H1 (cell line): Measurements from ENCODE around the gene GGT5. TPM values are rescaled to one million over a fixed set of nuclear protein-coding genes. Genes with fewer than 3 reads are reported as not detected.

Experiments
- CTCF ChIA-PET: fragments of 300-600 bp; sonication (Branson Sonifier 250); formaldehyde crosslinking; loops from one replicate; lab custom pipeline; 2021; ENCODE audit not compliant: partially characterized antibody; lab: Charles Lee
- POLR2A ChIA-PET: fragments of 300-600 bp; sonication (Branson Sonifier 250); formaldehyde crosslinking; loops from one replicate; lab custom pipeline; 2021; ENCODE audit warnings: inconsistent platforms; ENCODE audit not compliant: partially characterized antibody; lab: Charles Lee
- DNase-seq, 2 experiments: peaks; one replicate each; pipeline versions ENCODE4 v3.0.0 to v3.0.0-alpha.2; 2010 to 2022; ENCODE audit warnings: low spot score in 2 of 2, low read depth in 1 of 2, mixed read lengths in 1 of 2
- FAIRE-seq: peaks from 2 replicates; lab custom pipeline; 2011; peaks lifted over from hg19 to GRCh38; lab: Jason Lieb, UNC
- H2AFZ ChIP-seq: 2 replicates; pipeline ENCODE4 v1.8.1; 2012; ENCODE audit warnings: low read length, inconsistent platforms
- H2AK5ac ChIP-seq: 2 replicates; pipeline ENCODE4 v1.6.1; 2013; ENCODE audit warnings: low read depth, low read length
- H2BK120ac ChIP-seq: replicated peaks from 2 replicates; pipeline ENCODE3; 2013; ENCODE audit warnings: low read depth, low read length, inconsistent platforms
- H2BK12ac ChIP-seq: 2 replicates; pipeline ENCODE4 v1.6.1; 2013; ENCODE audit warnings: low read depth, low read length
- H2BK15ac ChIP-seq: 2 replicates; pipeline ENCODE4 v1.6.1; 2013; ENCODE audit warnings: low read length
- H2BK20ac ChIP-seq: 2 replicates; pipeline ENCODE4 v1.6.1; 2013; ENCODE audit warnings: low read length
- H2BK5ac ChIP-seq: 2 replicates; pipeline ENCODE4 v1.6.1; 2013; ENCODE audit warnings: low read depth, low read length
- H3K14ac ChIP-seq: 2 replicates; pipeline ENCODE4 v1.6.1; 2013; ENCODE audit warnings: inconsistent platforms; ENCODE audit not compliant: insufficient read length
- H3K18ac ChIP-seq: 2 replicates; pipeline ENCODE4 v1.6.1; 2013; ENCODE audit warnings: low read length; ENCODE audit errors: extremely low read depth
- H3K23ac ChIP-seq: 2 replicates; pipeline ENCODE4 v1.6.1; 2013; ENCODE audit warnings: inconsistent platforms; ENCODE audit not compliant: insufficient read length
- H3K23me2 ChIP-seq: 2 replicates; pipeline ENCODE4 v1.6.1; 2013; ENCODE audit warnings: low read depth, low read length
- H3K27ac ChIP-seq: 2 replicates; pipeline ENCODE4 v1.6.1; 2011; ENCODE audit warnings: low read depth, low read length, inconsistent platforms
- H3K27me3 ChIP-seq, 4 experiments: replicated peaks in 1 of 4; 1 replicate in 1 of 4; 2 replicates in 3 of 4; pipeline versions ENCODE4 v1.6.1 to v1.8.1; 2011 to 2013; ENCODE audit warnings: low read length in 3 of 4, mild to moderate bottlenecking in 3 of 4, inconsistent platforms in 2 of 4, mixed read lengths in 2 of 4, moderate library complexity in 1 of 4; ENCODE audit not compliant: control insufficient read depth in 3 of 4, insufficient read depth in 3 of 4; ENCODE audit errors: extremely low read depth in 1 of 4
- H3K36me3 ChIP-seq, 4 experiments: 2 replicates each; pipeline versions ENCODE4 v1.6.1 to v1.8.1; 2011 to 2013; ENCODE audit warnings: mild to moderate bottlenecking in 4 of 4, low read length in 3 of 4, moderate library complexity in 2 of 4, control low read depth in 1 of 4, inconsistent platforms in 1 of 4; ENCODE audit not compliant: insufficient read depth in 4 of 4, control insufficient read depth in 2 of 4
- H3K4ac ChIP-seq: replicated peaks from 2 replicates; pipeline ENCODE3; 2013; ENCODE audit warnings: low read length, low read depth, mixed read lengths, inconsistent platforms; ENCODE audit not compliant: insufficient read length
- H3K4me1 ChIP-seq, 4 experiments: replicated peaks in 1 of 4; 1 replicate in 1 of 4; 2 replicates in 3 of 4; pipeline versions ENCODE4 v1.6.1 to v1.8.1; 2011 to 2013; ENCODE audit warnings: low read length in 3 of 4, inconsistent platforms in 2 of 4, mixed read lengths in 1 of 4; ENCODE audit not compliant: insufficient read depth in 4 of 4, control insufficient read depth in 3 of 4
- H3K4me2 ChIP-seq, 2 experiments: 2 replicates each; pipeline versions ENCODE4 v1.6.1 to v1.8.1; 2011 to 2013; ENCODE audit warnings: low read depth in 2 of 2, low read length in 2 of 2, control low read depth in 1 of 2, inconsistent platforms in 1 of 2, mild to moderate bottlenecking in 1 of 2; ENCODE audit not compliant: insufficient read depth in 1 of 2
- H3K4me3 ChIP-seq, 4 experiments: fragments of 200-600, 300-600 bp in 1 of 4; sonication (generic), shearing (Covaris generic), sonication (Bioruptor Twin) in 1 of 4; 2 replicates each; pipeline versions ENCODE4 v1.5.1 to v1.8.1; 2011 to 2016; ENCODE audit warnings: low read length in 4 of 4, low read depth in 3 of 4, control low read depth in 2 of 4, inconsistent platforms in 2 of 4, mild to moderate bottlenecking in 2 of 4, mixed read lengths in 1 of 4, moderate library complexity in 1 of 4; ENCODE audit not compliant: insufficient read depth in 2 of 4; ENCODE audit errors: extremely low read depth in 1 of 4
- H3K56ac ChIP-seq: replicated peaks from 2 replicates; pipeline ENCODE3; 2013; ENCODE audit warnings: low read depth, mild to moderate bottlenecking, mixed read lengths, low read length, inconsistent platforms; ENCODE audit not compliant: insufficient read length
- H3K79me1 ChIP-seq: 2 replicates; pipeline ENCODE4 v1.6.1; 2013; ENCODE audit warnings: low read depth, low read length, control low read depth
- H3K79me2 ChIP-seq, 2 experiments: 2 replicates each; pipeline versions ENCODE4 v1.6.1 to v1.8.1; 2012 to 2013; ENCODE audit warnings: low read length in 2 of 2, mild to moderate bottlenecking in 2 of 2, inconsistent platforms in 1 of 2; ENCODE audit not compliant: insufficient read depth in 2 of 2, control insufficient read depth in 1 of 2
- H3K9ac ChIP-seq, 4 experiments: replicated peaks in 1 of 4; 1 replicate in 1 of 4; 2 replicates in 3 of 4; pipeline versions ENCODE4 v1.6.1 to v1.8.1; 2011 to 2013; ENCODE audit warnings: low read depth in 3 of 4, low read length in 3 of 4, control low read depth in 2 of 4, mild to moderate bottlenecking in 2 of 4, moderate library complexity in 2 of 4, inconsistent platforms in 1 of 4; ENCODE audit errors: extremely low read depth in 1 of 4
- H3K9me3 ChIP-seq, 2 experiments: 2 replicates each; pipeline versions ENCODE4 v1.6.1 to v1.8.1; 2012 to 2013; ENCODE audit warnings: mild to moderate bottlenecking in 2 of 2, moderate library complexity in 2 of 2, control low read depth in 1 of 2, inconsistent platforms in 1 of 2, low read depth in 1 of 2, low read length in 1 of 2, mixed read lengths in 1 of 2; ENCODE audit not compliant: insufficient read depth in 2 of 2
- H4K20me1 ChIP-seq, 2 experiments: replicated peaks in 1 of 2; 2 replicates each; pipeline versions ENCODE3 to v1.8.1; 2011 to 2013; ENCODE audit warnings: inconsistent platforms in 2 of 2, low read length in 2 of 2, mild to moderate bottlenecking in 1 of 2; ENCODE audit not compliant: insufficient read depth in 2 of 2, control insufficient read depth in 1 of 2
- H4K5ac ChIP-seq: 2 replicates; pipeline ENCODE4 v1.6.1; 2013; ENCODE audit warnings: low read length, low read depth, mixed read lengths, inconsistent platforms; ENCODE audit not compliant: insufficient read length
- H4K8ac ChIP-seq: 2 replicates; pipeline ENCODE4 v1.8.0; 2013; ENCODE audit warnings: mild to moderate bottlenecking, moderate library complexity, low read length, inconsistent platforms; ENCODE audit not compliant: insufficient read depth; ENCODE audit errors: extremely low read depth
- H4K91ac ChIP-seq: replicated peaks from 2 replicates; pipeline ENCODE3; 2013; ENCODE audit warnings: low read length, mixed read lengths, inconsistent platforms; ENCODE audit not compliant: insufficient read length
- SAP30 ChIP-seq: fragments of 300-600 bp; sonication (generic); IDR thresholded peaks from 2 replicates; pipeline ENCODE4 v1.7.1; 2012; ENCODE audit warnings: low read length, moderate library complexity, mild to moderate bottlenecking, inconsistent platforms; ENCODE audit not compliant: insufficient read depth, insufficient replicate concordance
- SRF ChIP-seq: IDR thresholded peaks from 2 replicates; pipeline ENCODE4 v1.6.1; 2011; ENCODE audit warnings: mild to moderate bottlenecking, low read depth, low read length, moderate library complexity
- WGBS, 2 experiments: shearing (Covaris generic) in 1 of 2; methylation state at CpG; one replicate each; pipeline versions ENCODE4 v1.1.6 to v1.1.7; 2013 to 2015; ENCODE audit warnings: low lambda C conversion rate in 2 of 2, mixed read lengths in 2 of 2, inconsistent platforms in 1 of 2, low coverage in 1 of 2, missing lambda C conversion rate in 1 of 2; ENCODE audit not compliant: insufficient replicate concordance in 2 of 2, insufficient coverage in 1 of 2, insufficient read length in 1 of 2; ENCODE audit errors: extremely low coverage in 1 of 2, missing lambda C conversion rate in 1 of 2; 5-methylcytosine and 5-hydroxymethylcytosine counted together
- polyA plus RNA-seq, 7 experiments: library from polyadenylated mRNA; depleted of rRNA in 3 of 7; stranded (reverse) in 5 of 7; unstranded in 2 of 7; fragments of >200 nt in 5 of 7; fragments of 200-250 nt in 2 of 7; gene quantifications; 1 replicate in 5 of 7; 2 replicates in 1 of 7; 4 replicates in 1 of 7; pipeline versions ENCODE4 v1.2.1 to v1.2.3, GENCODE V29; 2011 to 2013; ENCODE audit warnings: missing spikeins in 2 of 7, mixed read lengths in 2 of 7
- total RNA-seq: library from RNA; stranded (reverse); fragmentation: NEBNext Ultra II Directional; extraction: Animal tissue kit (Norgen Biotek cat#: 25700); gene quantifications from 2 replicates; pipeline ENCODE4 v1.2.1, GENCODE V29; 2021

GGT5 gene
- total and polyA plus RNA-seq, 2 of the 8 experiments (the other 6 are each of a cell fraction or from before 2014, with no cell fraction given) = 0.05 TPM; not detected in 1

GRCh38 chr22:24170188-24170587, 74.7 kb downstream of the GGT5 start:
- no peak overlapping the region for H2AFZ ChIP-seq
- H3K23me2 ChIP-seq = no peaks in the 10 kb centered on the region
- 93% methylated on average over 12 of the region's 12 CpGs; no CpG with 5 or more reads in 1 of the 2 experiments for WGBS, 2 experiments
- no peak for DNase-seq
- H3K4me2 ChIP-seq = no peak overlapping the region
- TF ChIP-seq SRF (no peak), SAP30 (no peak)
- H2BK5ac ChIP-seq = no peak overlapping the region
- no peaks in the 10 kb centered on the region for H3K4me1 ChIP-seq
- H4K91ac ChIP-seq = no peak overlapping the region
- no peaks in the 10 kb centered on the region for H3K27me3 ChIP-seq
- ChIA-PET CTCF (interaction anchor here (0.9 to 19.1 kb wide), 2 partner anchors 13 to 37 kb away, joined by 3 to 301 read pairs; no protein-coding TSS in a partner anchor), POLR2A (no interaction called here)
- H3K4ac ChIP-seq = no peak overlapping the region
- H3K23ac ChIP-seq = no peak overlapping the region
- H3K9ac ChIP-seq = no peak overlapping the region
- H3K79me2 ChIP-seq = no peaks in the 10 kb centered on the region
- no peak overlapping the region for H4K5ac ChIP-seq
- H3K18ac ChIP-seq = no peak overlapping the region
- H2AK5ac ChIP-seq = no peak overlapping the region
- no peak overlapping the region for H2BK12ac ChIP-seq
- no peak overlapping the region for H3K4me3 ChIP-seq
- no peaks in the 10 kb centered on the region for H3K79me1 ChIP-seq
- H4K8ac ChIP-seq = no peak overlapping the region; the same call in 1 of the 2 replicates
- no peak overlapping the region for H2BK20ac ChIP-seq
- peaks cover 0 to 11% (median 6%) of the 10 kb centered on the region in 4 experiments; a peak in 3 of 8 replicates for H3K36me3 ChIP-seq
- no peak overlapping the region for H2BK15ac ChIP-seq
- no peak overlapping the region for H3K27ac ChIP-seq
- no peak for FAIRE-seq
- H2BK120ac ChIP-seq = no peak overlapping the region
- no peaks in the 10 kb centered on the region for H3K9me3 ChIP-seq
- peaks cover 0 to 2% of the 10 kb centered on the region in 2 experiments for H4K20me1 ChIP-seq
- no peak overlapping the region for H3K56ac ChIP-seq
- no peak overlapping the region for H3K14ac ChIP-seq

Other genes starting within 250 kb of the GGT5 start
- gene GSTT4, start 239.6 kb downstream of the GGT5 start, total RNA-seq = not detected in 2 replicates
- 0.08 and 0.14 TPM in 2 replicates for gene GSTT4, start 239.6 kb downstream of the GGT5 start, polyA plus RNA-seq (2011; rRNA removed)
- 62.6 and 62.9 TPM in 2 replicates for gene CABIN1, start 233.8 kb downstream of the GGT5 start, total RNA-seq
- 14.1 and 25.5 TPM in 2 replicates for gene CABIN1, start 233.8 kb downstream of the GGT5 start, polyA plus RNA-seq (2011; rRNA removed)
- gene SUSD2, start 63.6 kb downstream of the GGT5 start, total RNA-seq = 1.5 and 2.0 TPM in 2 replicates
- 4.8 and 5.5 TPM in 2 replicates for gene SUSD2, start 63.6 kb downstream of the GGT5 start, polyA plus RNA-seq (2011; rRNA removed)
- gene SPECC1L, start 25.7 kb upstream of the GGT5 start, total RNA-seq = 61.6 and 66.4 TPM in 2 replicates
- gene SPECC1L, start 25.7 kb upstream of the GGT5 start, polyA plus RNA-seq (2011; rRNA removed) = 15.7 and 16.4 TPM in 2 replicates
- 7.1 and 7.2 TPM in 2 replicates for gene ADORA2A, start 182.5 kb upstream of the GGT5 start, total RNA-seq
- gene ADORA2A, start 182.5 kb upstream of the GGT5 start, polyA plus RNA-seq (2011; rRNA removed) = 20.3 and 22.1 TPM in 2 replicates